CD4-positive, alpha-beta T cell treated with Interleukin-10 for 1 hour (primary cell): ENCODE data around the gene CRELD2.

ENCODE experiments used
- DNase-seq: peaks from one replicate; pipeline ENCODE4 v3.0.0-alpha.2; 2020

Gene CRELD2

GRCh38 chr22:49959782-49960158 lies 41.3 kb downstream of the CRELD2 start:
- DNase-seq, result no peak

- DNase-seq, result peak; percentile 96
Measured at GRCh38 chr22:49960159-49961004, 41.9 kb downstream of the CRELD2 start, which contains the start of gene PIM3. Gene PIM3, plus strand, starts transcription at chr22:49960772. Its CDS starts 176 bp downstream, at chr22:49960948.

GRCh38 chr22:49961005-49961600 lies 42.7 kb downstream of the CRELD2 start:
- DNase-seq, result peak; percentile 47

- no peak for DNase-seq
Measured at GRCh38 chr22:49961601-49962011, 43.2 kb downstream of the CRELD2 start.

GRCh38 chr22:49962012-49962750 lies 43.7 kb downstream of the CRELD2 start:
- peak; percentile 92 for DNase-seq

GRCh38 chr22:49962751-49963646 lies 44.6 kb downstream of the CRELD2 start:
- peak; percentile 18 for DNase-seq

GRCh38 chr22:49963647-49964026 lies 45.2 kb downstream of the CRELD2 start:
- peak; percentile 38 for DNase-seq

GRCh38 chr22:49964136-49965090 lies 46.0 kb downstream of the CRELD2 start:
- peak; percentile 57 for DNase-seq

- DNase-seq, result peak; percentile 29
Measured at GRCh38 chr22:49965091-49966040, 46.9 kb downstream of the CRELD2 start.

GRCh38 chr22:49966041-49966773 lies 47.8 kb downstream of the CRELD2 start:
- DNase-seq, result peak; percentile 32

GRCh38 chr22:49966774-49967705 lies 48.6 kb downstream of the CRELD2 start:
- DNase-seq, result peak; percentile 45

GRCh38 chr22:49967706-49968208 lies 49.3 kb downstream of the CRELD2 start:
- DNase-seq, result peak; percentile 27

GRCh38 chr22:49968313-49968830 lies 49.9 kb downstream of the CRELD2 start:
- DNase-seq, result no peak

GRCh38 chr22:49968831-49969661 lies 50.6 kb downstream of the CRELD2 start:
- peak; percentile 19 for DNase-seq

GRCh38 chr22:49969751-49970527 lies 51.5 kb downstream of the CRELD2 start:
- DNase-seq, result no peak
